Upper lobe of right lung (tissue), 1 donor: Measurements from ENCODE around the gene SIDT2. TPM values are rescaled to one million over a fixed set of nuclear protein-coding genes. Genes with fewer than 3 reads are reported as not detected.

Experiments
- ATAC-seq: fragments of 200-7000 bp; cut with Tn5 transposase; one replicate; pipeline ENCODE4 v1.9.1; 2020; ENCODE audit warnings: mild to moderate bottlenecking, moderate library complexity
- DNase-seq: peaks from one replicate; pipeline ENCODE4 v3.0.0-alpha.2; 2020
- H3K27ac ChIP-seq: fragments of 200-600 bp; one replicate; pipeline ENCODE4 v1.8.0; 2022
- H3K27me3 ChIP-seq: fragments of 200-600 bp; one replicate; pipeline ENCODE4 v1.8.0; 2022; ENCODE audit warnings: mild to moderate bottlenecking
- H3K36me3 ChIP-seq: fragments of 200-600 bp; one replicate; pipeline ENCODE4 v1.8.0; 2022
- H3K4me1 ChIP-seq: fragments of 200-600 bp; one replicate; pipeline ENCODE4 v1.8.0; 2022
- H3K4me3 ChIP-seq: fragments of 200-600 bp; one replicate; pipeline ENCODE4 v1.8.0; 2022; ENCODE audit warnings: mild to moderate bottlenecking
- H3K9me3 ChIP-seq: fragments of 200-600 bp; one replicate; pipeline ENCODE4 v1.8.0; 2022
- CTCF ChIP-seq: fragments of 200-600 bp; IDR thresholded peaks from one replicate; pipeline ENCODE4 v1.8.0; 2022; ENCODE audit warnings: antibody characterized with exemption
- intact Hi-C: fragments of 100-400 bp; cut with DNase I; formaldehyde crosslinking; loops from one replicate; pipeline ENCODE4 v1.11.0; 2022
- total RNA-seq: library from RNA; stranded (reverse); fragmentation: NEBNext Ultra II Directional; extraction: Animal tissue kit (Norgen Biotek cat#: 25700); gene quantifications from one replicate; pipeline ENCODE4 v1.2.1, GENCODE V29; 2021
- donor health status: DM: no; HTN: yes; CAD: no; lungs with severe emphysema.

Gene SIDT2
- total RNA-seq, 1 donor from 2014 or later, result 107 TPM

GRCh38 chr11:117183724-117184349 is 5.3 kb downstream of the SIDT2 start:
- Histone ChIP-seq H3K27ac (no peak overlapping the region), H3K4me1 (peaks cover 22% of the 10 kb centered on the region), H3K4me3 (no peak overlapping the region), H3K36me3 (peaks cover 26% of the 10 kb centered on the region), H3K27me3 (no peaks in the 10 kb centered on the region), H3K9me3 (no peaks in the 10 kb centered on the region)
- ATAC-seq (peak; percentile 35), DNase-seq (no peak)
- TF ChIP-seq CTCF, result no peak
- intact Hi-C loops, result no loop called here

- no peaks in the 10 kb centered on the region for H3K9me3 ChIP-seq
- ATAC-seq (peak; percentile 12), DNase-seq (no peak)
- no peak overlapping the region for H3K4me3 ChIP-seq
- H3K27me3 ChIP-seq, result no peaks in the 10 kb centered on the region
- intact Hi-C loops, result no loop called here
- H3K27ac ChIP-seq, result peak overlapping the region; percentile 65
- H3K4me1 ChIP-seq, result peaks cover 8% of the 10 kb centered on the region
- TF ChIP-seq CTCF, result no peak
- H3K36me3 ChIP-seq, result peaks cover 42% of the 10 kb centered on the region
Observed at GRCh38 chr11:117185736-117186430, 7.3 kb downstream of the SIDT2 start.

- H3K4me1 ChIP-seq, result peaks cover 3% of the 10 kb centered on the region
- ATAC-seq (no peak), DNase-seq (no peak)
- peak overlapping the region; percentile 65 for H3K27ac ChIP-seq
- intact Hi-C loops, result no loop called here
- no peak overlapping the region for H3K4me3 ChIP-seq
- no peaks in the 10 kb centered on the region for H3K27me3 ChIP-seq
- H3K9me3 ChIP-seq, result no peaks in the 10 kb centered on the region
- H3K36me3 ChIP-seq, result peaks cover 43% of the 10 kb centered on the region
- no peak for TF ChIP-seq CTCF
Observed at GRCh38 chr11:117186431-117186761, 7.9 kb downstream of the SIDT2 start.

GRCh38 chr11:117187007-117187406 is 8.5 kb downstream of the SIDT2 start:
- Histone ChIP-seq H3K36me3 (peaks cover 46% of the 10 kb centered on the region), H3K27ac (no peak overlapping the region), H3K4me1 (no peaks in the 10 kb centered on the region), H3K9me3 (no peaks in the 10 kb centered on the region), H3K27me3 (no peaks in the 10 kb centered on the region), H3K4me3 (no peak overlapping the region)
- no peak for TF ChIP-seq CTCF
- intact Hi-C loops, result no loop called here
- no peak for ATAC-seq
- no peak for DNase-seq

- peaks cover 46% of the 10 kb centered on the region for H3K36me3 ChIP-seq
- intact Hi-C loops, result no loop called here
- no peak overlapping the region for H3K4me3 ChIP-seq
- ATAC-seq (no peak), DNase-seq (no peak)
- H3K9me3 ChIP-seq, result no peaks in the 10 kb centered on the region
- TF ChIP-seq CTCF, result no peak
- H3K27me3 ChIP-seq, result no peaks in the 10 kb centered on the region
- H3K27ac ChIP-seq, result no peak overlapping the region
- H3K4me1 ChIP-seq, result no peaks in the 10 kb centered on the region
Observed at GRCh38 chr11:117187428-117187798, 8.9 kb downstream of the SIDT2 start.
